OCI-LY3 (cell line): ENCODE results near the gene TEX48.

Experiments
- H2AFZ ChIP-seq: fragments of 200-600, 300-600 bp; shearing (Covaris generic); 2 replicates; pipeline ENCODE4 v1.6.0; 2014; ENCODE audit warnings: antibody characterized with exemption, low read depth, low read length
- H3K27ac ChIP-seq: fragments of 200-600, 300-600 bp; sonication (generic); 2 replicates; pipeline ENCODE4 v1.5.1; 2014; ENCODE audit warnings: mild to moderate bottlenecking, low read length, moderate library complexity, mixed read lengths
- H3K27me3 ChIP-seq: fragments of 200-600, 300-600 bp; sonication (generic); 2 replicates; pipeline ENCODE4 v1.6.1; 2014; ENCODE audit warnings: low read depth, low read length, mixed read lengths
- H3K36me3 ChIP-seq: fragments of 200-600, 300-600 bp; sonication (generic); replicated peaks from 2 replicates; pipeline ENCODE3; 2014; ENCODE audit warnings: low read depth, low read length, mixed read lengths
- H3K4me1 ChIP-seq: fragments of 300-600, 200-600 bp; sonication (generic); 2 replicates; pipeline ENCODE4 v1.6.1; 2014; ENCODE audit warnings: low read length, mixed read lengths
- H3K4me2 ChIP-seq: fragments of 200-600, 300-600 bp; sonication (generic); 2 replicates; pipeline ENCODE4 v1.6.1; 2014; ENCODE audit warnings: low read length, mixed read lengths
- H3K4me3 ChIP-seq: fragments of 300-600, 200-600 bp; sonication (generic); 2 replicates; pipeline ENCODE4 v1.5.1; 2014; ENCODE audit warnings: antibody characterized with exemption, mild to moderate bottlenecking, low read length, moderate library complexity
- H3K79me2 ChIP-seq: fragments of 300-600, 200-600 bp; shearing (Covaris generic); 2 replicates; pipeline ENCODE4 v1.6.1; 2014; ENCODE audit warnings: mild to moderate bottlenecking, low read length, mixed read lengths
- H3K9ac ChIP-seq: fragments of 300-600, 200-600 bp; shearing (Covaris generic); 2 replicates; pipeline ENCODE4 v1.6.0; 2014; ENCODE audit warnings: mild to moderate bottlenecking, low read length, moderate library complexity
- H3K9me3 ChIP-seq: fragments of 200-600, 300-600 bp; shearing (Covaris generic); 2 replicates; pipeline ENCODE4 v1.6.1; 2014; ENCODE audit warnings: low read length, mixed read lengths; ENCODE audit not compliant: insufficient read depth
- H4K20me1 ChIP-seq: fragments of 200-600, 300-600 bp; sonication (generic); 2 replicates; pipeline ENCODE4 v1.6.1; 2016; ENCODE audit warnings: low read length, mixed read lengths; ENCODE audit not compliant: insufficient read depth
- CTCF ChIP-seq: fragments of 200-600, 300-600 bp; sonication (generic); IDR thresholded peaks from 2 replicates; pipeline ENCODE4 v1.5.1; 2014; ENCODE audit warnings: antibody characterized with exemption, low read length, low read depth
- EZH2phosphoT487 ChIP-seq: fragments of 200-600 bp; shearing (Covaris generic); IDR thresholded peaks from 2 replicates; pipeline ENCODE4 v1.6.1; 2018; ENCODE audit warnings: antibody characterized with exemption, mixed run types, low read depth

The TEX48 gene

GRCh38 chr9:114724744-114725143 lies 42.8 kb upstream of the TEX48 start:
- H3K27ac ChIP-seq: no peak overlapping the region
- TF ChIP-seq CTCF (no peak), EZH2phosphoT487 (no peak)
- H3K4me1 ChIP-seq: peaks cover 9% of the 10 kb centered on the region
- no peak overlapping the region for H3K4me2 ChIP-seq
- no peak overlapping the region for H3K9ac ChIP-seq
- H3K4me3 ChIP-seq: no peak overlapping the region
- H3K79me2 ChIP-seq: no peaks in the 10 kb centered on the region
- no peaks in the 10 kb centered on the region for H3K36me3 ChIP-seq
- H3K27me3 ChIP-seq: peaks cover 84% of the 10 kb centered on the region
- peaks cover 3% of the 10 kb centered on the region; the same call in 1 of the 2 replicates for H4K20me1 ChIP-seq
- no peak overlapping the region for H2AFZ ChIP-seq
- H3K9me3 ChIP-seq: peaks cover 7% of the 10 kb centered on the region; the same call in 1 of the 2 replicates

GRCh38 chr9:114723931-114724330 lies 41.9 kb upstream of the TEX48 start:
- Histone ChIP-seq H3K27me3 (peaks cover 84% of the 10 kb centered on the region), H3K9ac (no peak overlapping the region), H4K20me1 (peaks cover 7% of the 10 kb centered on the region; the same call in 1 of the 2 replicates), H3K9me3 (peaks cover 7% of the 10 kb centered on the region; the same call in 1 of the 2 replicates), H3K4me2 (no peak overlapping the region), H3K4me1 (peaks cover 10% of the 10 kb centered on the region), H3K4me3 (no peak overlapping the region), H2AFZ (no peak overlapping the region), H3K36me3 (no peaks in the 10 kb centered on the region), H3K79me2 (no peaks in the 10 kb centered on the region), H3K27ac (no peak overlapping the region)
- TF ChIP-seq CTCF (no peak), EZH2phosphoT487 (no peak)

- H3K27ac ChIP-seq: no peak overlapping the region
- no peak overlapping the region for H3K4me3 ChIP-seq
- H3K4me2 ChIP-seq: no peak overlapping the region
- H3K9ac ChIP-seq: no peak overlapping the region
- H3K36me3 ChIP-seq: no peaks in the 10 kb centered on the region
- H2AFZ ChIP-seq: no peak overlapping the region
- peaks cover 14% of the 10 kb centered on the region for H3K4me1 ChIP-seq
- no peaks in the 10 kb centered on the region for H3K9me3 ChIP-seq
- H3K27me3 ChIP-seq: peaks cover 89% of the 10 kb centered on the region
- peaks cover 7% of the 10 kb centered on the region; the same call in 1 of the 2 replicates for H4K20me1 ChIP-seq
- no peak for TF ChIP-seq CTCF
- TF ChIP-seq EZH2phosphoT487: no peak
- H3K79me2 ChIP-seq: no peaks in the 10 kb centered on the region
Measured at GRCh38 chr9:114722937-114723620, 41.1 kb upstream of the TEX48 start.

- Histone ChIP-seq H3K27ac (no peak overlapping the region), H3K4me1 (peaks cover 14% of the 10 kb centered on the region), H3K4me3 (no peak overlapping the region), H3K9me3 (no peaks in the 10 kb centered on the region), H3K36me3 (no peaks in the 10 kb centered on the region), H3K9ac (no peak overlapping the region), H3K27me3 (peaks cover 95% of the 10 kb centered on the region), H2AFZ (no peak overlapping the region), H3K4me2 (no peak overlapping the region), H4K20me1 (peaks cover 7% of the 10 kb centered on the region; the same call in 1 of the 2 replicates), H3K79me2 (no peaks in the 10 kb centered on the region)
- TF ChIP-seq EZH2phosphoT487 (no peak), CTCF (no peak)
Measured at GRCh38 chr9:114722081-114722621, 40.2 kb upstream of the TEX48 start.
